H9 (cell line): ENCODE data around the gene MPZL1. TPM values are rescaled to one million over a fixed set of nuclear protein-coding genes. Genes with fewer than 3 reads are reported as not detected.

Experiments used
- DNase-seq: peaks from one replicate; pipeline ENCODE4 v3.0.0-alpha.2; 2017
- H2AFZ ChIP-seq: one replicate; pipeline ENCODE4 v1.6.1; 2013; ENCODE audit warnings: mild to moderate bottlenecking, low read length, control low read depth, moderate library complexity
- H2AK5ac ChIP-seq: 2 replicates; pipeline ENCODE4 v1.6.1; 2013; ENCODE audit warnings: low read length, control low read depth, mixed read lengths; ENCODE audit not compliant: insufficient read length
- H2BK120ac ChIP-seq: one replicate; pipeline ENCODE4 v1.6.1; 2013; ENCODE audit warnings: low read depth, mild to moderate bottlenecking, low read length, control low read depth, inconsistent platforms; ENCODE audit not compliant: poor library complexity, severe bottlenecking
- H2BK12ac ChIP-seq: 2 replicates; pipeline ENCODE4 v1.6.1; 2013; ENCODE audit warnings: low read length, control low read depth, mixed read lengths, low read depth; ENCODE audit not compliant: insufficient read length
- H2BK15ac ChIP-seq: 2 replicates; pipeline ENCODE4 v1.6.1; 2013; ENCODE audit warnings: low read depth, low read length, control low read depth
- H2BK20ac ChIP-seq: one replicate; pipeline ENCODE4 v1.6.1; 2013; ENCODE audit warnings: low read depth, mild to moderate bottlenecking, low read length, control low read depth, inconsistent platforms; ENCODE audit not compliant: poor library complexity, severe bottlenecking
- H2BK5ac ChIP-seq: 2 replicates; pipeline ENCODE4 v1.6.1; 2013; ENCODE audit warnings: low read length, control low read depth, mixed read lengths; ENCODE audit not compliant: insufficient read length
- H3K14ac ChIP-seq: 2 replicates; pipeline ENCODE4 v1.6.1; 2013; ENCODE audit warnings: low read length, control low read depth; ENCODE audit not compliant: insufficient read depth
- H3K18ac ChIP-seq: 2 replicates; pipeline ENCODE4 v1.6.1; 2013; ENCODE audit warnings: low read depth, mild to moderate bottlenecking, mixed read lengths, low read length, control low read depth; ENCODE audit not compliant: insufficient read length
- H3K23ac ChIP-seq: 2 replicates; pipeline ENCODE4 v1.6.1; 2013; ENCODE audit warnings: low read length, control low read depth, mixed read lengths, low read depth; ENCODE audit not compliant: insufficient read length
- H3K23me2 ChIP-seq: 2 replicates; pipeline ENCODE4 v1.6.1; 2013; ENCODE audit warnings: low read depth, mild to moderate bottlenecking, mixed read lengths, low read length, control low read depth; ENCODE audit not compliant: insufficient read length, poor library complexity, severe bottlenecking
- H3K27ac ChIP-seq: 2 replicates; pipeline ENCODE4 v1.5.1; 2013; ENCODE audit warnings: low read length, control low read depth, mixed read lengths, low read depth; ENCODE audit not compliant: insufficient read length
- H3K27me3 ChIP-seq: 2 replicates; pipeline ENCODE4 v1.6.1; 2013; ENCODE audit warnings: low read length, control low read depth, inconsistent platforms; ENCODE audit not compliant: insufficient read depth
- H3K4ac ChIP-seq: 2 replicates; pipeline ENCODE4 v1.6.1; 2013; ENCODE audit warnings: low read depth, mild to moderate bottlenecking, control low read depth, inconsistent platforms, low read length, moderate library complexity
- H3K4me1 ChIP-seq: 2 replicates; pipeline ENCODE4 v1.6.1; 2013; ENCODE audit warnings: low read length, control low read depth, inconsistent platforms; ENCODE audit not compliant: insufficient read depth
- H3K4me2 ChIP-seq: 2 replicates; pipeline ENCODE4 v1.6.1; 2013; ENCODE audit warnings: low read length, control low read depth, mixed read lengths; ENCODE audit not compliant: insufficient read length, insufficient read depth
- H3K56ac ChIP-seq: 2 replicates; pipeline ENCODE4 v1.6.1; 2013; ENCODE audit warnings: low read depth, mild to moderate bottlenecking, mixed read lengths, low read length, control low read depth; ENCODE audit not compliant: insufficient read length
- H3K79me1 ChIP-seq: 2 replicates; pipeline ENCODE4 v1.6.1; 2013; ENCODE audit warnings: low read depth, mild to moderate bottlenecking, moderate library complexity, low read length, control low read depth, inconsistent platforms; ENCODE audit not compliant: insufficient read depth, poor library complexity, severe bottlenecking
- H3K79me2 ChIP-seq: 2 replicates; pipeline ENCODE4 v1.6.1; 2013; ENCODE audit warnings: low read length, control low read depth, inconsistent platforms; ENCODE audit not compliant: insufficient read depth
- H3K9ac ChIP-seq: 2 replicates; pipeline ENCODE4 v1.6.1; 2013; ENCODE audit warnings: low read length, control low read depth, mixed read lengths; ENCODE audit not compliant: insufficient read length; ENCODE audit errors: extremely low read depth
- H3K9me3 ChIP-seq: one replicate; pipeline ENCODE4 v1.6.1; 2013; ENCODE audit warnings: low read depth, low read length, inconsistent platforms; ENCODE audit not compliant: control insufficient read depth
- H3T11ph ChIP-seq: one replicate; pipeline ENCODE4 v1.6.1; 2013; ENCODE audit warnings: mild to moderate bottlenecking, low read length, control low read depth, inconsistent platforms
- H4K20me1 ChIP-seq: one replicate; pipeline ENCODE4 v1.6.1; 2013; ENCODE audit not compliant: control insufficient read depth, insufficient read length, insufficient read depth
- H4K5ac ChIP-seq: 2 replicates; pipeline ENCODE4 v1.6.1; 2013; ENCODE audit warnings: low read depth, mild to moderate bottlenecking, mixed read lengths, low read length, control low read depth; ENCODE audit not compliant: insufficient read length
- H4K8ac ChIP-seq: replicated peaks from 2 replicates; pipeline ENCODE4 v1.6.1; 2013; ENCODE audit warnings: low read length, control low read depth, mixed read lengths, low read depth; ENCODE audit not compliant: insufficient read length
- H4K91ac ChIP-seq: 2 replicates; pipeline ENCODE4 v1.6.1; 2013; ENCODE audit warnings: low read depth, mild to moderate bottlenecking, moderate library complexity, mixed read lengths, low read length, control low read depth; ENCODE audit not compliant: insufficient read length
- H3K27ac Mint-ChIP-seq, 3 experiments: 2 replicates in 2 of 3; 3 replicates in 1 of 3; pipeline ENCODE4 v1.8.0; 2020 to 2021; ENCODE audit warnings: mixed read lengths in 3 of 3, mild to moderate bottlenecking in 1 of 3, moderate library complexity in 1 of 3
- H3K27me3 Mint-ChIP-seq: 2 replicates; pipeline ENCODE4 v1.8.0; 2021; ENCODE audit warnings: low read depth, mild to moderate bottlenecking, moderate library complexity, mixed read lengths
- H3K36me3 Mint-ChIP-seq, 3 experiments: 2 replicates in 2 of 3; 3 replicates in 1 of 3; pipeline ENCODE4 v1.8.0; 2020 to 2021; ENCODE audit warnings: low read depth in 3 of 3, mixed read lengths in 3 of 3; ENCODE audit not compliant: insufficient read depth in 1 of 3
- H3K4me1 Mint-ChIP-seq, 2 experiments: 2 replicates each; pipeline ENCODE4 v1.8.0; 2020; ENCODE audit warnings: mixed read lengths in 2 of 2
- H3K4me3 Mint-ChIP-seq, 2 experiments: 2 replicates in 1 of 2; 3 replicates in 1 of 2; pipeline ENCODE4 v1.8.0; 2020 to 2021; ENCODE audit warnings: mild to moderate bottlenecking in 2 of 2, mixed read lengths in 2 of 2, moderate library complexity in 1 of 2
- H3K9me3 Mint-ChIP-seq, 2 experiments: 2 replicates in 1 of 2; 3 replicates in 1 of 2; pipeline ENCODE4 v1.8.0; 2020; ENCODE audit warnings: mild to moderate bottlenecking in 2 of 2, mixed read lengths in 2 of 2, moderate library complexity in 1 of 2
- CTCF ChIP-seq: fragments of 200-600 bp; sonication (generic); conservative IDR thresholded peaks from 3 replicates; pipeline ENCODE4 v1.8.0; 2021; ENCODE audit warnings: antibody characterized with exemption, mild to moderate bottlenecking
- WGBS: extraction: QIAGEN DNeasy Blood & Tissue Kit; methylation state at CpG from one replicate; pipeline ENCODE4 v1.1.7; 2013; ENCODE audit warnings: missing lambda C conversion rate, low lambda C conversion rate, mixed read lengths; ENCODE audit not compliant: insufficient read length; ENCODE audit errors: extremely low coverage; 5-methylcytosine and 5-hydroxymethylcytosine counted together
- total RNA-seq: library from RNA; stranded (reverse); gene quantifications from 2 replicates; pipeline ENCODE4 v1.2.1, GENCODE V29; 2021

Gene MPZL1
- total RNA-seq, 1 experiment from 2014 or later: 60.7 TPM

- Mint-ChIP-seq H3K27me3 (no peaks in the 10 kb centered on the region), H3K4me3 (no peak overlapping the region), H3K27ac (no peak overlapping the region), H3K9me3 (peaks cover 9 to 13% of the 10 kb centered on the region in 2 experiments; a peak in 4 of 5 replicates), H3K4me1 (peaks cover 16 to 18% of the 10 kb centered on the region in 2 experiments), H3K36me3 (peaks cover 11 to 13% (median 12%) of the 10 kb centered on the region in 3 experiments)
- Histone ChIP-seq H3K9ac (no peak overlapping the region), H2BK15ac (no peak overlapping the region), H3K23me2 (no peaks in the 10 kb centered on the region), H2BK20ac (no peak overlapping the region), H3K4ac (no peak overlapping the region), H3K27ac (no peak overlapping the region), H2AFZ (no peak overlapping the region), H3K18ac (no peak overlapping the region), H4K5ac (no peak overlapping the region), H3K27me3 (no peaks in the 10 kb centered on the region), H4K8ac (no peak overlapping the region), H3K4me2 (no peak overlapping the region), H3K14ac (no peak overlapping the region), H4K20me1 (no peaks in the 10 kb centered on the region), H3K23ac (no peak overlapping the region), H3K9me3 (no peaks in the 10 kb centered on the region), H3K4me1 (peaks cover 12% of the 10 kb centered on the region), H2AK5ac (no peak overlapping the region), H2BK120ac (no peak overlapping the region), H4K91ac (no peak overlapping the region), H2BK12ac (no peak overlapping the region), H3K56ac (no peak overlapping the region), H3T11ph (no peak overlapping the region), H3K79me1 (no peaks in the 10 kb centered on the region), H3K79me2 (no peaks in the 10 kb centered on the region), H2BK5ac (no peak overlapping the region)
- WGBS: no CpG with 5 or more reads among the region's 4 CpGs
- TF ChIP-seq CTCF: no peak
- DNase-seq: no peak
Measured at GRCh38 chr1:167798952-167799351, 77.2 kb downstream of the MPZL1 start.
